Glomerular visceral epithelial cell (primary cell): ENCODE measurements around the gene SMNDC1.
"Not testable (repeated sequence)": the region's sequence is repeated elsewhere in the genome, so short reads cannot be mapped to it uniquely, and the experiment has no call there.

Experiments used
- DNase-seq: peaks from one replicate; pipeline ENCODE4 v3.0.0-alpha.2; 2016; ENCODE audit errors: extremely low spot score

SMNDC1 gene

DNA sequence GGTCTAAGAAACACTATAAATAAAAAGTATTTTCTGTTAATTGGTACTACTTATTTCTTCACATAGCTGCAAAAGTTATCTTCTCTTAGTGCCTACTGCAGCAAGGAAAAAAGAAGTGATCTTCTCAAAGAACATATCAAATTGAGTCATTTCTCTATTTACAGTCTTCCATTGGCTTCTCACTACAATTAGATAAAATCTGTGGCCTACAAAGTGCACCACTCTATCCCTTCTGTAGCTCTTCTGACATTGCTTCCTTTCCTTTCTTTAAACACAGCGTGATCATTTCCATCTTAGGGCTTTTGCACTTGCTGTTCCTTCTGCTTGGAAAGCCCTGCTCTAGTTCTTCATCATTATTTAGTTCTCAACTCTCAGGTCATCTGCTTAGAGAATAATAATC lies 52.6 kb downstream of the SMNDC1 start:
- DNase-seq, result no peak

- DNase-seq, result not testable (repeated sequence)
Measured at GRCh38 chr10:110251392-110251791, 53.3 kb downstream of the SMNDC1 start.

- not testable (repeated sequence) for DNase-seq
Measured at GRCh38 chr10:110249489-110249888, 55.2 kb downstream of the SMNDC1 start.

GRCh38 chr10:110247833-110248232 lies 56.9 kb downstream of the SMNDC1 start:
- DNase-seq, result not testable (repeated sequence)

- DNase-seq, result no peak
Measured at GRCh38 chr10:110244550-110244949, 60.2 kb downstream of the SMNDC1 start.

- DNase-seq, result no peak
Measured at GRCh38 chr10:110242511-110242910, 62.2 kb downstream of the SMNDC1 start.

DNA sequence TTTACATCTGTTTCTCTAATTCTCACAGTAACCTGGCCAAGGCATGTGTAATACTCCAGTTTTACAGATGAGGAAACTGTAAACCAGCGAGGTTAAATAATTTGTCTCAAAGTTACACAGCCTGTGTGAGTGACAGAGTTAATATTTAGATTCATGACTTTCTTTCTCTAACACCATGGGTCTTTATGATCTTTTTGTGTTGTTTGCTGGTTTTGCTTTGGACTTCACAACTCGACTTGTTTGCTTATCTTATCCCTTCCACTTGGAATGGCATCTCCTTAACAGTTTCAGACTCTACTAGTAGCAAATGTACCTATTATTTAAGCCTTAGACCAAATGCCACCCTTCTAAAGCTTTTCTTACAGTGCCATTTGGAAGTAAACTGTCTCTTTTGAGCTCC lies 62.9 kb downstream of the SMNDC1 start:
- DNase-seq, result no peak

DNA sequence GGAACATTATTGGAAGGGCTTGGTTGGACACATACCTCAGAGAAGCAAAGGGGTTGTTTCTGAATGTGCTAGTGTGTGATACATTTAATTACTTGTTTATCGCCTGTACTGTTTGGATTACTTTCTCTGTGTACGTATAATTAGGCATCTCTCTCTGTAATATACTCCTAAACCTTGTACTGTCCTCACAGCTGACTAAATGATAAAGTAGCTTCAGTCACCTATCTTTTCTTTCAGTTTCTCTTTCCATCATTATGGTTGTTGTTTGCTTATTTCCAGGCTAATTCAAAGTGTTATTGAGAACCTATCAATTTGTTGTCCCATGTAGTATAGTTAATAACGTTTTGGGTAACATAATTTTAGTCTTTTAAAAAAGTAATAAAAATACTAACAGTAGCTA lies 63.3 kb downstream of the SMNDC1 start:
- DNase-seq, result no peak
